HepG2 (cell line): Measurements from ENCODE around the gene OR2V2. TPM values are rescaled to one million over a fixed set of nuclear protein-coding genes. Genes with fewer than 3 reads are reported as not detected.

Experiments used
- ARID2 ChIP-seq: sonication (generic); formaldehyde crosslinking; IDR thresholded peaks from 2 replicates; pipeline ENCODE4 v1.8.1; 2022; ENCODE audit warnings: mild to moderate bottlenecking, missing genetic modification reagents, borderline replicate concordance
- MTA1 ChIP-seq: sonication (generic); formaldehyde crosslinking; IDR thresholded peaks from 2 replicates; pipeline ENCODE4 v1.4.0; 2020; ENCODE audit warnings: missing genetic modification reagents, mild to moderate bottlenecking, borderline replicate concordance
- PATZ1 ChIP-seq: sonication (generic); formaldehyde crosslinking; IDR thresholded peaks from 2 replicates; pipeline ENCODE4 v1.4.0; 2020; ENCODE audit warnings: missing genetic modification reagents
- SRY ChIP-seq: sonication (generic); formaldehyde crosslinking; IDR thresholded peaks from 2 replicates; pipeline ENCODE4 v1.8.0; 2022; ENCODE audit warnings: mild to moderate bottlenecking, missing genetic modification reagents
- UBTF ChIP-seq: sonication (generic); formaldehyde crosslinking; IDR thresholded peaks from 2 replicates; pipeline ENCODE4 v1.4.0; 2020; ENCODE audit warnings: mild to moderate bottlenecking, missing genetic modification reagents
- XRCC5 ChIP-seq: fragments of 200-400 bp; formaldehyde crosslinking; optimal IDR thresholded peaks from 2 replicates; pipeline ENCODE3; 2017; ENCODE audit warnings: mild to moderate bottlenecking, low read length
- ZFP82 ChIP-seq: sonication (generic); formaldehyde crosslinking; IDR thresholded peaks from 2 replicates; pipeline ENCODE4 v1.5.1; 2020; ENCODE audit warnings: mild to moderate bottlenecking, missing genetic modification reagents, borderline replicate concordance
- ZNF589 ChIP-seq: sonication (generic); formaldehyde crosslinking; conservative IDR thresholded peaks from 2 replicates; pipeline ENCODE4 v1.8.0; 2022; ENCODE audit warnings: mild to moderate bottlenecking, moderate library complexity, missing genetic modification reagents
- ZNF703 ChIP-seq: sonication (generic); formaldehyde crosslinking; IDR thresholded peaks from 2 replicates; pipeline ENCODE4 v1.5.1; 2020; ENCODE audit warnings: missing genetic modification reagents, mild to moderate bottlenecking, moderate library complexity, borderline replicate concordance
- ZNF777 ChIP-seq: sonication (generic); formaldehyde crosslinking; IDR thresholded peaks from 2 replicates; pipeline ENCODE4 v1.4.0; 2020; ENCODE audit warnings: missing genetic modification reagents
- polyA plus RNA-seq, 8 experiments: library from polyadenylated mRNA; depleted of rRNA in 3 of 8; stranded (reverse) in 7 of 8; unstranded in 1 of 8; fragments of >200 nt; fragmentation: Illumina TruSeq in 4 of 8; extraction: Trizol in 4 of 8; gene quantifications; 2 replicates each; pipeline versions ENCODE4 v1.2.1 to v1.2.3, GENCODE V29; 2011 to 2016; ENCODE audit warnings: low read depth in 4 of 8, missing spikeins in 1 of 8, mixed read lengths in 1 of 8; ENCODE audit not compliant: insufficient read depth in 1 of 8
- total RNA-seq, 5 experiments: library from RNA; depleted of rRNA; stranded (reverse); fragments of >200 nt; fragmentation: Illumina TruSeq; extraction: Trizol; gene quantifications; 2 replicates each; pipeline ENCODE4 v1.2.3, GENCODE V29; 2016; ENCODE audit warnings: low read depth in 1 of 5
- TF ChIP-seq, protein P1 (sequence below): sonication (generic); formaldehyde crosslinking; IDR thresholded peaks from 2 replicates; pipeline ENCODE4 v1.4.0; 2020; ENCODE audit warnings: missing genetic modification reagents

The OR2V2 gene
- total and polyA plus RNA-seq, 2 of the 13 experiments (the other 11 are each of a cell fraction or from before 2014, with no cell fraction given), result not detected

DNA sequence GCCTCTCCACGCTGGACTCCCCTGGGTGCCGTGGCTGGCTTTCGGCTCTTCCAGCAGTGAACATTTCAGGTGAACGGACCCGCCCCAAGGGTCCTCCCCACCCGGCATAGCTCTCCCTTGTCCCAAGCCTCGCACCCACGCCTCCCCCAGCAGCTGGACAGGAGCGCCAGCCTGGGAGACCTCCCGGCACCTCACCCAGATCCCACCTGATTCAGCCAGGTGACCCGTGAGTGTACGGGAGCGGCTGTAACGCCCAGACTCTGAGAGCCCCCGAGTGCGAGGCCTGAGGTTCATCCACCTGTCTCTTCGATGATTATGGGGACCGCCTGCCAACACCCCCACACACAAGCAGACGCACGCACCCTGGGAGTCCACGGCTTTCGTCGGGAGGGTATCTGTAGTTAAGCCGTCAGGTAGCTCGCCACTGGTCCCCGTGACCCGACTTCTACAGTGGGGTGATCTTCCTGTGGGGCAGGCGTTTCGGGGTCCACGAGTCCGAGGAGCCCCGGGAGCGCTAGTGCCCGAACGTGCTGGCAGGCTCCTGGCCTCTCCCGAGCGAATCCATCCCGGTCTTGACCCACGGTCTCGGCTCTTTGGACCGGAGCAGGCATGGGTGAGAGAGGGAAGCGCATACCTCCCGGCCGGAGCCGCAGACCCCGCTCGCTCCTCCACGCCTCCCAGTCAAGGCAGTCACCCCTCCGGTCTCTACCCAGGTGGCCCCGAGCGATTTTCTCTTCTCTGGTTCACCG is 42.8 kb downstream of the OR2V2 start (continued):
- TF ChIP-seq UBTF (CRISPR knock-in tag), result peak; percentile 29; the same call in 1 of the 2 replicates
- no peak for TF ChIP-seq ARID2
- TF ChIP-seq ZNF703 (CRISPR knock-in tag), result 0 out of 2 replicates have a peak, but pooled peaks have one; percentile 48
- peak; percentile 3 for TF ChIP-seq XRCC5
- TF ChIP-seq, protein P1, sequence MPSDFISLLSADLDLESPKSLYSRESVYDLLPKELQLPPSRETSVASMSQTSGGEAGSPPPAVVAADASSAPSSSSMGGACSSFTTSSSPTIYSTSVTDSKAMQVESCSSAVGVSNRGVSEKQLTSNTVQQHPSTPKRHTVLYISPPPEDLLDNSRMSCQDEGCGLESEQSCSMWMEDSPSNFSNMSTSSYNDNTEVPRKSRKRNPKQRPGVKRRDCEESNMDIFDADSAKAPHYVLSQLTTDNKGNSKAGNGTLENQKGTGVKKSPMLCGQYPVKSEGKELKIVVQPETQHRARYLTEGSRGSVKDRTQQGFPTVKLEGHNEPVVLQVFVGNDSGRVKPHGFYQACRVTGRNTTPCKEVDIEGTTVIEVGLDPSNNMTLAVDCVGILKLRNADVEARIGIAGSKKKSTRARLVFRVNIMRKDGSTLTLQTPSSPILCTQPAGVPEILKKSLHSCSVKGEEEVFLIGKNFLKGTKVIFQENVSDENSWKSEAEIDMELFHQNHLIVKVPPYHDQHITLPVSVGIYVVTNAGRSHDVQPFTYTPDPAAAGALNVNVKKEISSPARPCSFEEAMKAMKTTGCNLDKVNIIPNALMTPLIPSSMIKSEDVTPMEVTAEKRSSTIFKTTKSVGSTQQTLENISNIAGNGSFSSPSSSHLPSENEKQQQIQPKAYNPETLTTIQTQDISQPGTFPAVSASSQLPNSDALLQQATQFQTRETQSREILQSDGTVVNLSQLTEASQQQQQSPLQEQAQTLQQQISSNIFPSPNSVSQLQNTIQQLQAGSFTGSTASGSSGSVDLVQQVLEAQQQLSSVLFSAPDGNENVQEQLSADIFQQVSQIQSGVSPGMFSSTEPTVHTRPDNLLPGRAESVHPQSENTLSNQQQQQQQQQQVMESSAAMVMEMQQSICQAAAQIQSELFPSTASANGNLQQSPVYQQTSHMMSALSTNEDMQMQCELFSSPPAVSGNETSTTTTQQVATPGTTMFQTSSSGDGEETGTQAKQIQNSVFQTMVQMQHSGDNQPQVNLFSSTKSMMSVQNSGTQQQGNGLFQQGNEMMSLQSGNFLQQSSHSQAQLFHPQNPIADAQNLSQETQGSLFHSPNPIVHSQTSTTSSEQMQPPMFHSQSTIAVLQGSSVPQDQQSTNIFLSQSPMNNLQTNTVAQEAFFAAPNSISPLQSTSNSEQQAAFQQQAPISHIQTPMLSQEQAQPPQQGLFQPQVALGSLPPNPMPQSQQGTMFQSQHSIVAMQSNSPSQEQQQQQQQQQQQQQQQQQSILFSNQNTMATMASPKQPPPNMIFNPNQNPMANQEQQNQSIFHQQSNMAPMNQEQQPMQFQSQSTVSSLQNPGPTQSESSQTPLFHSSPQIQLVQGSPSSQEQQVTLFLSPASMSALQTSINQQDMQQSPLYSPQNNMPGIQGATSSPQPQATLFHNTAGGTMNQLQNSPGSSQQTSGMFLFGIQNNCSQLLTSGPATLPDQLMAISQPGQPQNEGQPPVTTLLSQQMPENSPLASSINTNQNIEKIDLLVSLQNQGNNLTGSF (CRISPR knock-in tag), result no peak
- 0 out of 2 replicates have a peak, but pooled peaks have one; percentile 24 for TF ChIP-seq ZFP82
- no peak for TF ChIP-seq ZNF589 (CRISPR knock-in tag)
- TF ChIP-seq MTA1 (CRISPR knock-in tag), result peak; percentile 51; the same call in 1 of the 2 replicates
- TF ChIP-seq PATZ1 (CRISPR knock-in tag), result 0 out of 2 replicates have a peak, but pooled peaks have one; percentile 9
- TF ChIP-seq ZNF777 (CRISPR knock-in tag), result peak; percentile 28; the same call in 1 of the 2 replicates
- 0 out of 2 replicates have a peak, but pooled peaks have one; percentile 28 for TF ChIP-seq SRY
